ENCODE measurements around the gene TUBB4A. TPM values are rescaled to one million over a fixed set of nuclear protein-coding genes. Genes with fewer than 3 reads are reported as not detected.

The TUBB4A gene
- total and polyA plus RNA-seq, 11 donors: 0.15 to 4.8 (median 1.6) TPM

GRCh38 chr19:6459262-6460098 lies 42.6 kb downstream of the TUBB4A start, which contains the start of gene SLC25A23:
TSS of gene SLC25A23 (minus strand) at chr19:6459792. CDS start at chr19:6459628, 164 bp downstream.
- intact Hi-C loops (cut with DNase I): loop anchor here in 1 of 10 donors (1.0 kb wide), 1 partner anchor 34 kb away; no protein-coding TSS in a partner anchor
- Histone ChIP-seq H3K36me3 (peaks cover 0 to 17% (median 6%) of the 10 kb centered on the region in 9 donors), H3K27me3 (peaks cover 11 to 20% (median 13%) of the 10 kb centered on the region in 9 donors), H3K9me3 (peaks cover 0 to 8% (median under 1%) of the 10 kb centered on the region in 12 donors), H3K4me1 (peaks cover 0 to 32% (median 8%) of the 10 kb centered on the region in 12 donors), H3K27ac (peak within 1 kb of the TSS in 11 of 12 donors; percentile 55 to 91 (median 75)), H3K4me3 (peak within 1 kb of the TSS; percentile 32 to 89 (median 78))
- ATAC-seq (peak; percentile 56 to 80 (median 78)), DNase-seq (peak; percentile 62 to 86 (median 76))
- TF ChIP-seq CTCF (IDR thresholded peaks at IDR 0.05): no peak
- TF ChIP-seq POLR2A (IDR thresholded peaks at IDR 0.05): no peak
- 1 to 7% (median 1%) methylated on average over 14 to 70 of the region's 70 CpGs for WGBS, 4 donors

GRCh38 chr19:6458695-6459261 lies 43.3 kb downstream of the TUBB4A start:
- Histone ChIP-seq H3K27me3 (peaks cover 4 to 13% (median 6%) of the 10 kb centered on the region in 9 donors), H3K27ac (peak overlapping the region in 10 of 12 donors; percentile 24 to 91 (median 72)), H3K36me3 (peaks cover 2 to 24% (median 12%) of the 10 kb centered on the region in 9 donors), H3K4me3 (peak overlapping the region; percentile 32 to 89 (median 78)), H3K4me1 (peaks cover 0 to 26% (median 8%) of the 10 kb centered on the region in 12 donors), H3K9me3 (peaks cover 0 to 15% (median 7%) of the 10 kb centered on the region in 12 donors)
- 39 to 47% (median 40%) methylated on average over 16 of the region's 16 CpGs for WGBS, 4 donors
- ATAC-seq (no peak), DNase-seq (peak in 1 of 5 donors; percentile 36)
- intact Hi-C loops (cut with DNase I): no loop called here
- TF ChIP-seq CTCF (IDR thresholded peaks at IDR 0.05) (no peak), POLR2A (IDR thresholded peaks at IDR 0.05) (no peak)

- intact Hi-C loops (cut with DNase I): no loop called here
- no peak for DNase-seq
- H3K9me3 ChIP-seq: peaks cover 0 to 21% (median 9%) of the 10 kb centered on the region in 12 donors
- 75 to 83% (median 79%) methylated on average over 15 to 17 of the region's 17 CpGs for WGBS, 4 donors
- H3K4me3 ChIP-seq: peak overlapping the region in 9 of 12 donors; percentile 69 to 89 (median 77)
- no peak for TF ChIP-seq CTCF (IDR thresholded peaks at IDR 0.05)
- TF ChIP-seq POLR2A (IDR thresholded peaks at IDR 0.05): no peak
- peaks cover 0 to 7% (median 0%) of the 10 kb centered on the region in 9 donors for H3K27me3 ChIP-seq
- peak overlapping the region in 2 of 12 donors; percentile 75 to 84 for H3K27ac ChIP-seq
- H3K4me1 ChIP-seq: peaks cover 0 to 26% (median 8%) of the 10 kb centered on the region in 12 donors
- no peak for ATAC-seq
- H3K36me3 ChIP-seq: peaks cover 3 to 29% (median 16%) of the 10 kb centered on the region in 9 donors
These were observed 44.0 kb downstream of the TUBB4A start for GRCh38 chr19:6457958-6458694.

Measured in heart left ventricle (tissue), 16 donors.